ENCODE results near the gene RHEX. TPM values are rescaled to one million over a fixed set of nuclear protein-coding genes. Genes with fewer than 3 reads are reported as not detected.

Gene RHEX
- polyA plus RNA-seq, 3 donors = not detected

DNA sequence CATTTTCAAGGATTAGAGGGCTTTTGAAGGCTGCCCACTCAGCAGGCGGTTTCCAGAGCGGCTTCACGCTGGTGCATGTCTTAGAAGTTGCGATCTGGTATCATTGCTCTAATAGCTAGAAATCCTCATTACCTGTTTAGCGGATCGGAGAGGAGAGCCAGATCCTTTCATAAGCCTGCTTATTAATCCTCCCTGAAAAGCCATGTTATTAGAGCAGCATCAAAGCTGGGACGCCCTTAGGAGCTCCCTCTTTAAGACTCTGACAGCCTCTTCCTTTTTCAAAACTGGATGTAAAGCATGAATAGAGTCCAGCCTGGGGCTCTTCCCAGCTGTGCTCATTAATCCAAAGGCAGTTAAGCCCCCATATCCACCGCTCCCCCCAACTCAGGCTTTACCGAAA, 15.4 kb upstream of the RHEX start:
- H3K27me3 ChIP-seq (ENCODE audit: control insufficient read depth in 2 of 2, insufficient read depth in 2 of 2, low read length in 2 of 2) = no peaks in the 10 kb centered on the region
- no peak overlapping the region for H3K4me2 ChIP-seq (replicated peaks; ENCODE audit: extremely low read depth, low read length, poor library complexity, severe bottlenecking)
- no peaks in the 10 kb centered on the region for H3K9me3 ChIP-seq (replicated peaks in 1 of 2; ENCODE audit: control insufficient read depth in 1 of 2, insufficient read depth in 1 of 2, low read length in 2 of 2)
- H3K36me3 Mint-ChIP-seq = no peaks in the 10 kb centered on the region
- peaks cover 5 to 7% (median 6%) of the 10 kb centered on the region in 3 donors for H3K27me3 Mint-ChIP-seq (ENCODE audit: low read depth in 3 of 3)
- intact Hi-C loops (cut with micrococcal nuclease) = loop anchor here in 1 of 2 donors (10.0 kb wide), 1 partner anchor 53 kb away; no protein-coding TSS in a partner anchor
- peaks cover 35% of the 10 kb centered on the region for H3K4me1 Mint-ChIP-seq
- 84% methylated on average over 5 of the region's 9 CpGs for WGBS (ENCODE audit: insufficient coverage)
- H3K4me3 Mint-ChIP-seq = no peak overlapping the region
- peaks cover 16 to 20% of the 10 kb centered on the region in 2 donors for H3K4me1 ChIP-seq (ENCODE audit: control insufficient read depth in 1 of 2, insufficient read depth in 2 of 2, low read length in 2 of 2)
- H3K36me3 ChIP-seq (replicated peaks in 1 of 2; ENCODE audit: control insufficient read depth in 1 of 2, insufficient read depth in 2 of 2, low read length in 2 of 2) = no peaks in the 10 kb centered on the region
- H3K4me3 ChIP-seq (replicated peaks in 1 of 3; ENCODE audit: low read depth in 2 of 3, low read length in 3 of 3) = no peak overlapping the region
- H3K9me3 Mint-ChIP-seq = peaks cover 0 to 3% (median 0%) of the 10 kb centered on the region in 7 donors
- no peaks in the 10 kb centered on the region for H3K79me2 ChIP-seq (ENCODE audit: insufficient read depth, low read length)
- peak overlapping the region in 2 of 7 donors; percentile 24 to 41 for H3K27ac Mint-ChIP-seq
- no peaks in the 10 kb centered on the region for H4K20me1 ChIP-seq (ENCODE audit: insufficient read depth, low read length)
- H3K9ac ChIP-seq (ENCODE audit: insufficient read depth, low read length, poor library complexity, severe bottlenecking) = no peak overlapping the region
- H3K27ac ChIP-seq (ENCODE audit: low read depth in 1 of 2, low read length in 2 of 2) = no peak overlapping the region
- TF ChIP-seq, protein P1, sequence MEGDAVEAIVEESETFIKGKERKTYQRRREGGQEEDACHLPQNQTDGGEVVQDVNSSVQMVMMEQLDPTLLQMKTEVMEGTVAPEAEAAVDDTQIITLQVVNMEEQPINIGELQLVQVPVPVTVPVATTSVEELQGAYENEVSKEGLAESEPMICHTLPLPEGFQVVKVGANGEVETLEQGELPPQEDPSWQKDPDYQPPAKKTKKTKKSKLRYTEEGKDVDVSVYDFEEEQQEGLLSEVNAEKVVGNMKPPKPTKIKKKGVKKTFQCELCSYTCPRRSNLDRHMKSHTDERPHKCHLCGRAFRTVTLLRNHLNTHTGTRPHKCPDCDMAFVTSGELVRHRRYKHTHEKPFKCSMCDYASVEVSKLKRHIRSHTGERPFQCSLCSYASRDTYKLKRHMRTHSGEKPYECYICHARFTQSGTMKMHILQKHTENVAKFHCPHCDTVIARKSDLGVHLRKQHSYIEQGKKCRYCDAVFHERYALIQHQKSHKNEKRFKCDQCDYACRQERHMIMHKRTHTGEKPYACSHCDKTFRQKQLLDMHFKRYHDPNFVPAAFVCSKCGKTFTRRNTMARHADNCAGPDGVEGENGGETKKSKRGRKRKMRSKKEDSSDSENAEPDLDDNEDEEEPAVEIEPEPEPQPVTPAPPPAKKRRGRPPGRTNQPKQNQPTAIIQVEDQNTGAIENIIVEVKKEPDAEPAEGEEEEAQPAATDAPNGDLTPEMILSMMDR (IDR thresholded peaks at IDR 0.05) = no peak
- no peak overlapping the region for H2AFZ ChIP-seq (ENCODE audit: insufficient read depth, low read depth, low read length, poor library complexity, severe bottlenecking)
- no peak for DNase-seq

DNA sequence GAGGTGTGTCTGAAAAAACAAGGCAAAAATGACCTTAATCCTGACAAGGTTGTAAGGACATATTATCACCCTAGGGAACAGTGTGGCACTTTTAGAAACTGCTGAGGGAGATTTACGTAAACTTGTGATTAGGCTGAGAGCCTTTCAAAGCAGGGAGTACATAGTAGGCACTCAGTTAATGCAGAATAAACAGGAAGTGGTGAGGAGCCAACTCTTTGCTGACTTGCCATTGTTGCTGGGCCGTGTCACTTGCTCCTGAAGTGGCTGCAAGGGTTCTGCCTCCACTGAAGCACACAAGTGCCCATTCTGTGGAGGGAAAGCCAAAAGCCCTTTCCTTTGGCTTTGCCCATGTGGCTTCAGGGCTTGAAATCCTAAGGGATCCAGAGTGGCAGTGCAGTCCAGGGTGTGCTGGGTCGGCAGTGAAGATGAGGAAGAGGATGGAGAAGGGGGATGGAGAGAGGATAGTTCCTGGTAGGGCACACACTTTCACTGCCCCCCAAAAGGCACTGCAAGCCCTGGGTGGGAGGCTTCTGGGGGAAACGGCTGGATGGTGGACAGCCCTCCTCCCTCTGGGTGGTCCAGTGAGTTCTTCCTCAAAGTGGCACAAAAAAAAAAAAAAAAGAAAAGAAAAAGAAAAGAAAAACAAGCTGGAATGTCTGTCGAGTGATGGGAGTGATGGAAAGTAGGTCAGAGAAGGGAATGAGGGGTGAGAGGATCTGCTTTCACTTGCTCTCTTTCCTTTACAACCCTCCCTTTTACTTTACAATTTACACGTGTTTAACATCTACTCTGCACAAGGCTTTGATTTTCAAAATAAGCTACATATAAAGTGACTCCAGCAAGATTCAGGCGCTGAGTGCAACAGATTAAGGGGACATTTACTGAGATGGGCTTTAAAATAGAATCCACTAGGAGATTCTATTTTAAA, 13.7 kb upstream of the RHEX start:
- H3K4me1 Mint-ChIP-seq = peaks cover 34% of the 10 kb centered on the region
- H3K27ac ChIP-seq (ENCODE audit: low read depth in 1 of 2, low read length in 2 of 2) = no peak overlapping the region
- peak overlapping the region in 1 of 3 experiments; percentile 19 for H3K4me3 ChIP-seq (replicated peaks in 1 of 3; ENCODE audit: low read depth in 2 of 3, low read length in 3 of 3)
- H4K20me1 ChIP-seq (ENCODE audit: insufficient read depth, low read length) = no peaks in the 10 kb centered on the region
- H3K4me2 ChIP-seq (replicated peaks; ENCODE audit: extremely low read depth, low read length, poor library complexity, severe bottlenecking) = peak overlapping the region; percentile 41
- H3K27ac Mint-ChIP-seq = peak overlapping the region in 2 of 7 donors; percentile 12 to 81
- H3K36me3 ChIP-seq (replicated peaks in 1 of 2; ENCODE audit: control insufficient read depth in 1 of 2, insufficient read depth in 2 of 2, low read length in 2 of 2) = no peaks in the 10 kb centered on the region
- intact Hi-C loops (cut with micrococcal nuclease) = loop anchor here in 1 of 2 donors (10.0 kb wide), 1 partner anchor 55 kb away; no protein-coding TSS in a partner anchor
- no peaks in the 10 kb centered on the region for H3K9me3 ChIP-seq (replicated peaks in 1 of 2; ENCODE audit: control insufficient read depth in 1 of 2, insufficient read depth in 1 of 2, low read length in 2 of 2)
- peaks cover 22 to 27% of the 10 kb centered on the region in 2 donors for H3K4me1 ChIP-seq (ENCODE audit: control insufficient read depth in 1 of 2, insufficient read depth in 2 of 2, low read length in 2 of 2)
- no peak overlapping the region for H3K9ac ChIP-seq (ENCODE audit: insufficient read depth, low read length, poor library complexity, severe bottlenecking)
- H3K27me3 Mint-ChIP-seq (ENCODE audit: low read depth in 3 of 3) = peaks cover 5 to 7% (median 6%) of the 10 kb centered on the region in 3 donors
- peak overlapping the region in 1 of 2 donors; percentile 71 for H3K4me3 Mint-ChIP-seq
- 21% methylated on average over 2 of the region's 7 CpGs for WGBS (ENCODE audit: insufficient coverage)
- peak in 2 of 3 donors; percentile 27 to 41 for DNase-seq
- TF ChIP-seq, protein P1 (IDR thresholded peaks at IDR 0.05) = no peak
- H3K9me3 Mint-ChIP-seq = peaks cover 0 to 3% (median 0%) of the 10 kb centered on the region in 7 donors
- H3K27me3 ChIP-seq (ENCODE audit: control insufficient read depth in 2 of 2, insufficient read depth in 2 of 2, low read length in 2 of 2) = no peaks in the 10 kb centered on the region
- no peaks in the 10 kb centered on the region for H3K36me3 Mint-ChIP-seq
- peak overlapping the region; percentile 68 for H2AFZ ChIP-seq (ENCODE audit: insufficient read depth, low read depth, low read length, poor library complexity, severe bottlenecking)
- no peaks in the 10 kb centered on the region for H3K79me2 ChIP-seq (ENCODE audit: insufficient read depth, low read length)
